GM18858 (cell line): ENCODE measurements around the gene ALS2CL.

Experiments used
- ATAC-seq: cut with Tn5 transposase; IDR thresholded peaks from one replicate; pipeline ENCODE4 v1.9.1; 2021; ENCODE audit not compliant: unreplicated experiment

The ALS2CL gene

GRCh38 chr3:46680298-46680826 is 13.1 kb downstream of the ALS2CL start:
- no peak for ATAC-seq

- ATAC-seq = no peak
Measured at GRCh38 chr3:46679681-46680080, 13.8 kb downstream of the ALS2CL start.

GRCh38 chr3:46678280-46678679 is 15.2 kb downstream of the ALS2CL start:
- ATAC-seq = no peak

- no peak for ATAC-seq
Measured at GRCh38 chr3:46677411-46677726, 16.1 kb downstream of the ALS2CL start.

GRCh38 chr3:46676601-46677410 is 16.7 kb downstream of the ALS2CL start:
- no peak for ATAC-seq

- ATAC-seq = no peak
Measured at GRCh38 chr3:46675843-46676567, 17.5 kb downstream of the ALS2CL start.

- ATAC-seq = no peak
Measured at GRCh38 chr3:46675426-46675825, 18.1 kb downstream of the ALS2CL start.

- no peak for ATAC-seq
Measured at GRCh38 chr3:46674031-46674845, 19.2 kb downstream of the ALS2CL start.

GRCh38 chr3:46673151-46674030 is 20.1 kb downstream of the ALS2CL start:
- no peak for ATAC-seq

- ATAC-seq = no peak
Measured at GRCh38 chr3:46672349-46672695, 21.2 kb downstream of the ALS2CL start.

GRCh38 chr3:46671541-46672348 is 21.7 kb downstream of the ALS2CL start:
- no peak for ATAC-seq

GRCh38 chr3:46670891-46671427 is 22.5 kb downstream of the ALS2CL start:
- no peak for ATAC-seq

- ATAC-seq = no peak
Measured at GRCh38 chr3:46670000-46670890, 23.2 kb downstream of the ALS2CL start.

- no peak for ATAC-seq
Measured at GRCh38 chr3:46669191-46669999, 24.1 kb downstream of the ALS2CL start.

GRCh38 chr3:46668591-46668990 is 24.9 kb downstream of the ALS2CL start:
- ATAC-seq = no peak

- ATAC-seq = no peak
Measured at GRCh38 chr3:46668116-46668515, 25.4 kb downstream of the ALS2CL start.

- ATAC-seq = no peak
Measured at GRCh38 chr3:46667657-46668056, 25.8 kb downstream of the ALS2CL start.
